Activated CD4-positive, CD25-positive, alpha-beta regulatory T cell treated with anti-CD3 and anti-CD28 coated beads, Interleukin-2, amount 50 U/mL, for 72 hours (primary cell): ENCODE data around the gene VSIG4.
"Not testable (repeated sequence)": the region's sequence is repeated elsewhere in the genome, so short reads cannot be mapped to it uniquely, and the experiment has no call there.

Experiments used
- DNase-seq: peaks from one replicate; pipeline ENCODE4 v3.0.0; 2021

Gene VSIG4, protein sequence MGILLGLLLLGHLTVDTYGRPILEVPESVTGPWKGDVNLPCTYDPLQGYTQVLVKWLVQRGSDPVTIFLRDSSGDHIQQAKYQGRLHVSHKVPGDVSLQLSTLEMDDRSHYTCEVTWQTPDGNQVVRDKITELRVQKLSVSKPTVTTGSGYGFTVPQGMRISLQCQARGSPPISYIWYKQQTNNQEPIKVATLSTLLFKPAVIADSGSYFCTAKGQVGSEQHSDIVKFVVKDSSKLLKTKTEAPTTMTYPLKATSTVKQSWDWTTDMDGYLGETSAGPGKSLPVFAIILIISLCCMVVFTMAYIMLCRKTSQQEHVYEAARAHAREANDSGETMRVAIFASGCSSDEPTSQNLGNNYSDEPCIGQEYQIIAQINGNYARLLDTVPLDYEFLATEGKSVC

DNA sequence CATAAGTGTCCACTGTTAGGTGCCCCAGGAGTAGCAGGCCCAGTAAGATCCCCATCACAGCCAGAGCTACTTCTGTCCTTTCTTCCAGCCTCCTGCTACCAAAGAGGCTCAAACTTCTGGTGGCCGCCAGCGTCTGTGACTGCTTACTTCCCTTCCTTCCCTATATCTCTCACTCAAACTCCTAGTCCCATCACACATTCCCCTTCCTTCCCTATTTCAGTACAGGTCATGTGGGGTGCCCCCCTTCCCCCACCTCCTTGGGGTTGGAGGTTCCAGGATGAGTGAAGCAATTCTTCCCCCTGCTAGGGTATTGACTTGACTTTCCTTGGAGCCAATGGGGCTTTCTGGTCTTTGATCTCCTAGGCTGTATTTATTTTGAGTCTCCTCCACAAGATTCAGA is at the start of gene VSIG4:
VSIG4 (minus strand) TSS at position 137 of the 400 bp plus-strand sequence; CDS start at position 55, 82 bp downstream.
- DNase-seq = no peak

DNA sequence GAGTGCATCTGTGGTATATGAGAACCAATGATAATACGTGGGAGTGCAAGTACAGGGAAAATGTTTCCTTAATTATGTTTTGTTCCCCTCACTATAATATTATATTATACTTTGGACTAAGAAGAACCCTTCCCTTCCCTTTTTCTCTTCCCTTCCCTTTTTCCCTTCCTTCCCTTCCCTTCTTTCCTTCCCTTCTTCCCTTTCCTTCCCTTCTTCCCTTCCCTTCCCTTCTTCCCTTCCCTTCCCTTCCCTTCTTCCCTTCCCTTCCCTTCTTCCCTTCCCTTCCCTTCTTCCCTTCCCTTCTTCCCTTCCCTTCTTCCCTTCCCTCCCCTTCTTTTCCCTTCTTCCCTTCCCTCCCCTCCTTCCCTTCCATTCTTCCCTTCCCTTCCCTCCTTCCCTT is 36.9 kb upstream of the VSIG4 start:
- no peak for DNase-seq

DNA sequence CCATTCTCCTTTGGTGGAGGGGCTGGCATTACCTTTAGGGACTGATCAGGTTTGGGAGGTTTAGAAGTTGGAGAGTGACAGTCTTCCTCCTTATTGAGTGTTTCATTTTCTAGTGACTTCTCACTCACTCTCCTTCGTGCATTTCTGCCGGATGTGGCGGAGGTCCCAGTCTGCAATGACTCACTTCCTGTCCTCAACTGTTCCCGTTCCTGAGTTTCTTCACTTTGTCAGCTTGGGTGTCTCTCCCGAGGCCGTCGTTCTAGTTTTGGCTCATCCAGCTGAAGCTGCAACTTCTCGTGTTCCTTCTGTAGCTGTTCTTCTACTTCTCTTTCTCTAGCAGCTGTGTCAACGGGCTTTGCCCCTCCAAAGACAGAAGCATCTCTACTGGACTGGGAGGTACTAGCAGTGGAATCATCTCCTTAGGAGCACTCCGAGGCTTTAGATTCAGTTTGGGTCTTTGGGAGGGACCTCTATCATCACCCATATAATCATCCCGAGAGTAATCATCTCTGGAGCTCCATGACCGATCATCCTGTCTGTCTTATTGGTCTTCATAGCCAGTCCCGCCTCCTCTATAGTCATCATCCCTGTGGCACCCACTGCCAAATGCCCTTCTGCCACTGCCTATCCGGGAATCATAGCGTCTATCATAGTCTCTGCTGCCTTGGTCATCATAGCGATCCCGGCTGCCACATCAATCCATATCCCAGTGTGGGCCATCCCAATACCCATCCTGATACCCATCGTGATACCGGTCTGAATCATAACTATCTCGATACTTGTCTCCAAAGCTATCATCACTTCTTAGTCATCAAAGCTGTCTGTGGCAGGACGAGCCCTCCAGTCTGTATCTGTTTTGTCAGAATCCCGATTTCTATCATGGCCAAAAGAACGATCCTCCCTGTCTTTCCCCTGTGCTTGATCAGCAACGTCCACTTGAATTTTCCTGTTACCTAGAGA is 35.3 kb upstream of the VSIG4 start:
- no peak for DNase-seq

DNA sequence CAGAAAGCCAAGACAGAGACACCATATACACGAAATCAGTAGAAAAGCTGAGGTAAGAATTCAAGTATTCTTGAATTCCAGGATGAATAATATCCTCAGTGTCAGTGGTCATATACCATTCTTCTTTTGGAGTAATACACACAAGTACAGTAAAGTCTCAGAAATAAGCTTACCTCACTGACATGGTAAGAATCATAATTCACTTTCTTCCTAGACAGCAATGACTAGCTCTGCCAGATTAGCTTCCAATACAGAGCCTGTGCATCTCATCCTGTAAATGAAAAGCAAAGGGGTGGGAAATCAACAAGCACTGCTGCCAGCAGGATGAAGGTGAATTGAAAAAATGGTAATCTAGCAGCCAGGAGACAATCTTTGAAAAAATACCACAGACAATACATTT is 31.2 kb upstream of the VSIG4 start:
- DNase-seq = no peak

DNA sequence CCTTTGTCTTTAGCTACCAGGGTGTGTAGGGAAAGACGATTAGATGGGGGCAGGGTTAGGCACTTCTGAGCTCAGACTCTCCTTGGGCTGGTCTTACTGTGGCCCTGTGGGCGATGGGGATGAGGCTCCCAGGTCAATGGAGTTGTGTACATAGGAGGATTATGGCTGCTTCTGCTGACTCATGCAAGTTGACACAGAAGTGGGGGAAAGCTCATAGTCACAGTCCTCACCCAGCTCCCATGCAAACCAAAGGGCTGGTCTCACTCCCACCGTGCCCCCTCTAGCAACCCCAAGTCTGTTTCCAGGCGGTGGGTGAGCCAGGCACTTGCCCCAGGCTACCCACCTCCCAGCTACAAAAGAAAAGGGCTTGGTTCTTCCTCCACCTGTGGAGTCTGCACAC is 24.4 kb upstream of the VSIG4 start:
- DNase-seq = no peak

DNA sequence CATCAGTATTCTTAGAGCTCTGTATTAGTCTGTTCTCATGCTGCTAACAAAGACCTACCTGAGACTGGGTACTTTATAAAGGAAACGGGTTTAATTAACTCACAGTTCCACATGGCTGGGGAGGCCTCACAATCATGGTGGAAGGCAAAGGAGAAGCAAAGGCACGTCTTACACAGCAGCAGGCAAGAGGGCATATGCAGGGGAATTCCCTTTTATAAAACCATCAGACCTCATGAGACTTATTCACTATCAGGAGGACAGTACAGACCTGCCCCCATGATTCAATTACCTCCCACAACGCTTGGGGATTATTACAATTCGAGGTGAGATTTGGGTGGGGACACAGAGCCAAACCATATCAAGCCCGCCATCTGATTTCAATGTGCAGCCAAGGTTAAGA is 17.1 kb upstream of the VSIG4 start:
- DNase-seq = not testable (repeated sequence)

DNA sequence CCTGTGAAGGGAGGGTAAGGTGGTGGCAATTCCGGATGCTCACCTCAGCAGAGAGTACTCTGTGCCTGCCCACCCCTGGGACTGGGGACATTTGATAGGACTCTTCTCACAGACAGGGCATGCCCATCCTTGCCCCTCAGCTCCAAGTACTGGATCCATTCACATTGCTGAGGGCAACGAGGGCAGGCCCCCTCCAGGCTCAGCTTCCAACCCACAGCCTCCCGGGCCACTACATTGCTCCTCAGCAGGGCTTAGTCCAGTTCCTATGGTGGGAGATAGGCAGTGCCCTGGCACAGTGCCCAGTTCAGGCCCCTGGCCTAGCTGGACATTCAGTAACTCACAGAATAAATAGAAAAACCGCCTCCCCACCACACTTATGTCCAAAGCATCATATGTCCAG is 15.1 kb upstream of the VSIG4 start:
- DNase-seq = no peak

DNA sequence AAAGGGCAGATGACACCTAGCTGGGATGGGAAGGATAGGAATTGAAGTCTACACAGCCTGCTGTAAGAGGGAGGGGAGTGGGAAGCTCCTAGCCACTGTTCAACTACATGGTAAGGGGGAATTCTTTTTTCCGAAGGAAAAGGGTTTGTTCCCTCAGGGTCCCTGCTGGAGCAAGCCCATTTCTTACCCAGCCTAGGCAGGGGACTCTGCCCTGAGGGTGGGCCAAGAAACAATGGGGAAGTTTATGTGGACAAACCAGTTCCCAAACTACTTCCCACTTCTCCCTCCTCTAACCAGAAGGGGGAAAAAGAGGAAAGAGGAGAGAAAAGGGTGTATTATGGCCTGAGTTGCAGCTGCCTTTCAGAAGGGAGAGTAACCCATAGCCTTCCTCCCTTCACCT is 13.5 kb upstream of the VSIG4 start:
- no peak for DNase-seq

DNA sequence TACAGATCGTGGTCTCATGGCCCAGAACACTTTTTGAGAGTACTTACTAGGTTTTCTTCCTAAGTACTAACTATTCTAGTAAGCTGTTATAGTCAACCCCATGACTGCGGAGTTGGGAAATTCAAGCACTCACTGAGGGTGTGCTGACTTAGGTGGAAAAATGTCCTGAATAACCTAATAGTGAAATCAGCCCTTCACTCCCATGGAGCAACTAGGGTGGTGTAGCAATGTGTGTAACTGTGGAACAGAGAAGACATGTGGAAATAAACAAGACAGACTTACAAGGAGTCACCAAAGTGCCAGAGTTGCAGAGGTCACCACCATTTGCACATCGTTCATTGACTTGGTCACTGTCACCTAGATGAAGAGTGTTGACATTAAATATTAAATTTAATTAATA is 12.1 kb upstream of the VSIG4 start:
- DNase-seq = no peak

DNA sequence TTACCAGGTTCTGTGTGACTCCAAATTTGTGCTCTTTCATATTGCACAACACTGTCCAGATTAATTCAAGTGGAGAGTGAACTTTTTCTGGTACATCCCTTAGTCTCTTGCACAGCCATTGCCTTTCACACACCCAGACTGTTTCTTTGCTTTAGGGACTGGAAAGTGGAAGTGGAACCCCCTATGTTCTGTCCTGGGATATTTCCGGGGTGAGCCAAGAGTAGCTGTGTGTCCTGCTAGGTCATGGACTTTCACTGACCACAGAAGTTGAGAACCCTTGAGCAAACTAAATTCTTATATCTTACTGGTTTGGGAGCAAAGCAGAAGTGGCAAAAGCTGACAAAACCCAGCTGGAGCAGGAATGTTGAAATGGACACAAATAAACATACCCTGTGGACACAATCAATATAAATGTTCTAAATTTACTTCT is 10.3 kb upstream of the VSIG4 start:
- no peak for DNase-seq

DNA sequence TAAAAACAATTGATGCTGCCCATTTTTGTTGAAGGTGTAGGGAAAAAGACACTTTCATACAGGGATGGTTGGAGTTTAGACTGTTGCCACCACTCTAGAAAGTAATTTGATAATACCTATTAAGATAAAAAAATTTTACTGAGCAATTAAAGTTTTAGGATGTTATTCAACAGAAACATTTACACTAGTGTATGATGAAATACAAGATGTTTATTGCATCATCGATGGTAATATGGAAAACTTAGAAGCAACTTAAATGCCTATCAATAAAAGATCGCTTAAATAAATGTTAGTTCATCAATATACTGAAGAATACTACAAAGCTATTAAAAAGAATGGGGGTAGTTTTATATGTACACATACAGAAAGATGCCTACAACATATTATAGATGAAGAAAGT is 9.2 kb upstream of the VSIG4 start:
- no peak for DNase-seq

DNA sequence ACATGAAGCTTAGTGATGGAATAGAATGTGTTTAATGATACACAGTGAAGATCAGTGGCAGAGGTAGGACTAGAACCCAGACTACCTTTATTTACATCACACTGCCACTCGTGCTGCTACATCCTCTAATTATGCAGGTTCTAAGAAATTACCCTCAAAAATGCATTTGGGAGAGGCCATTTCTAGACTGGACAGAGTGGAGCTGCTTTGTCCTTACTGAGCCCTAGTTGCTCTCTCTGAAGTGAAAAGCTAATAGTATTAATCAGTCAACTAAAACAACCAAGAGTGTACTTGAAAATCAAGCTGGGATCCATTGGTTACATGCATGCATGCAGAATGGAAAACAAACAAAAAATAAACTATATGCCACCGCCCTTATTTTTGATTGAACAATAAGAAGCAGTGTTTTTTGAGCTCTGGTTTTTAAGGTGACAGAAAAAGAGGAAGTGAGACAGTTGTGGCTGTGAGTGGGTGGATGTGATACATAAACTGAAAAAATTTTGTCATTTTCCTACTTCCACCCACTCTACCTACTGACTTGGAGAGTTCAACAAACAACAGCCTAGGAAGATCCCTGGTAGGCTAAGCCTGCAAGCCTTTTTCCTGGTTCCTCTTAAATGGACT is 6.8 kb upstream of the VSIG4 start:
- no peak for DNase-seq

DNA sequence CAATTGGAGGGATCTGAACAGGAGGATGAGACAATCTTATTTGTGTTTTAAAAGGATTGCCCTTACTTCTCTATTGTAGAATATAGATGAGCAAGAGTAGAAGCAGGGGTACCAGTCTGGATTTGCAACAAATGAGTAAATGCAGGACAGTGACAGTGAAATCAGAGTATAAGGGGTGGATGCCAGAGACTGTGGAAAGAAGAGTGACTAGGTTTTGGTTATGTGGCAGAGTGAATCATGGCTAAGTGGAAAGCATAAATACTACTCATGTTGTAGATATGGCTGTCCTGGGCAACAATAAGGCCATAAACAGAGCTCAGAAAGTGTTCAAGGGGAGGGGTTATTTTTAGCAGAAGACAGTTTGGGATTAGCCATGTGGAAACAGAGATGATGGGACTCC is 6.0 kb upstream of the VSIG4 start:
- no peak for DNase-seq

DNA sequence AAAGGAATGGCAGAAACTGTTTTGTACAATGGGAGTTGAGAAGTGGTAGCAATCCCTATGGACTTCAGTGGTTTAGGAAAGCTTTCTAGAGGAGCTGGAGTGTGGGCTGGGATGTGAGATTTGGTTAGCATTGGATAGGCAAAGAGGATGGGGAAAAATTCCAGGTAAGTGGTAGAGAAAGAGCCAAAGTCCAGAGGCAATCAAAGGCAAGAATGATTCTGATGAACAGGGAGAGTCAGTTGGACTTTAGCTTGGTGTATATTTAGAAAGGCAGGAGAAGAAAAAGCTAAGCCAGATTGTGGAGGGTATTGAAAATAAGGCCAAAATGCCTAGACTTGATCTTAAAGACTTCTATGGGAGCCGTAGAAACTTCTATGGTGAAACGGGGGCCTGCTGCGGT is 3.7 kb upstream of the VSIG4 start:
- no peak for DNase-seq

DNA sequence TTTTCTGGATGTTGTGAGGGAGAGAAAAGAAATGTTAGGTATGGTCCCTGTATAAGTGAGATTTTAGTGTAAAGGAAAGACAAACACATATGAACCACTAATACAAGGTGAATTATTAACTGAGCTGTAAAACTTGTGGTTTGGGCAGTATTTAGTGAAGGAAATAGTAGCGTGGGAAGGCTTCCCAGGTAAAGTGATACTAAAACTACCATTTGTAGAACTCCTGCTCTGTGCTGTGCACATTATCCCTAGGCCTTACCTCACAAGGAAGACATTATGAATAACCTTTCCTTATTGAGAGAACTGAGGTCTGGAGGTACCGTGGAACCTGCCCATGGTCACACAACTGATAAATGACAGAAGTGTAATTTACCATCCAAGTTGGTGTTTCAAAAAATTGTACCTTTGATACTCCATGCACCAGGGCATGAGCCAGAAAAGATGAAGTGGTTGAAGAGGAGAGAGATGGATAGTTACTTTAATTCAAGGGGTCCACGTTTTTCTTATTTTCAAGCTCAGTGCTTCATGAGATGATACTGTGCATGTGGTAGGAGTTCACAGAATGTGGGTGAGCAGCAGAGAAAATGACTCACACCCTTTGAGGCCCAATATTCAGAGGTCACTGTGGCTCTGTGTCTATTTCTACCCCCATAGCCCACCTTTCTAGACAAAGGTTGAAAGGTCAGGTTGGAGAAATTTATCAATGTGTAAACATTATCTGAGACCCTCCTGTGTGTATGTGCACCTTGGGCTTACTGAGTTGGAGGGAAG is 2.6 kb upstream of the VSIG4 start:
- no peak for DNase-seq

DNA sequence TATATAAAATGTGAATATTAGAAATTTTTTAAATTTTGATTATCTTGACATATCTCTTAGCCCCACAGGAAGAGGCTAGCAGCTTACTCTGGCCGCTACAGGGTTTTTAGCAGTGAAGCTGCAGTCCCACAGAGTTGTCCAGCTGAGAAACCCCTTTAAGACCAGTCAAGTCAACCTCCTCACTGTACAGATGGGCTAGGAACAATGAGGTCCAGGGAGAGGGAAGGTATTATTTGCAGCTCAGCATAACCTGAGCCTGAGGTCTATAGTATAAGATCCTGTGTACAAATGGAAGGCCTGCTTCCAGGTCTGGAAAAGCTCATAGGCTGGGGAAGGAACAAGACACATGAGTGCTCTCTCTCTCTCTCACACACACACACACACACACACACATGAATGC is 1.8 kb downstream of the VSIG4 start:
- no peak for DNase-seq

DNA sequence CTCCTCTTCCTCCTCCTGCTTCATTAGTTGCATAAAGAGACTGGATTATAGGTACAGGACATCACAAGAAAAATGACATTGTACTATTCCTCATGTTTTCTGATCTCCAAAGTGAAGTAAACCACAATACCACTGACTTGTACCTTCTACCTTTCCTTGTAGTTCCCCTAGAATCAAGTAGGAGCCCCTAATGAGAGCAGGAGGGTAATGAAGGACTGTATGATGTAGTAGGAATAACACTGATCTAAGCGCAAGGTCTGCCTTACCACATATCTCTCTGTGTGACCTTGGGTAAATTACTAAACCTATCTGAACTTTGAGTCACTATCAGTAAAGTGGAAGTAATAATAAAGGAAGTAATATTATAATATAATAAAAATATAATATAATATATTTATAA is 3.6 kb downstream of the VSIG4 start:
- no peak for DNase-seq

DNA sequence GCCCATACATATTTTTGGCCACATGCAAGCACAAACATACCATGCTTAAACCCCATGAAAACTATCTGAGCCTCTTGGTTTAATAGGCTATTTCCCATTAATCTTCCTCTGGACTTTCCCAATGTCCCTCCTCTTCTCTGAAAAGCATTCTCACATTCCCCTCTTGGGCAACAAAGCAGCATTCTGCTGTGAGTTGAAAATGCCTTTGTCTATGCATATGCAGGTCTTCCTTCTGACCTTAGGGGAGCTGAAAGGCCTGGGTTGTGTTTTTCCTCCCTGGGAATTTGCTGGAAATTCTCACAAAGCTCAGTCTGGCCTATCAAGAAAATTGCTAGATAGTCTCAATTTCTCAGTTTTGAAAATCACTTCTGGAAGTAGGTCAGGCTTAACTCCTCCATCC is 4.2 kb downstream of the VSIG4 start:
- no peak for DNase-seq

DNA sequence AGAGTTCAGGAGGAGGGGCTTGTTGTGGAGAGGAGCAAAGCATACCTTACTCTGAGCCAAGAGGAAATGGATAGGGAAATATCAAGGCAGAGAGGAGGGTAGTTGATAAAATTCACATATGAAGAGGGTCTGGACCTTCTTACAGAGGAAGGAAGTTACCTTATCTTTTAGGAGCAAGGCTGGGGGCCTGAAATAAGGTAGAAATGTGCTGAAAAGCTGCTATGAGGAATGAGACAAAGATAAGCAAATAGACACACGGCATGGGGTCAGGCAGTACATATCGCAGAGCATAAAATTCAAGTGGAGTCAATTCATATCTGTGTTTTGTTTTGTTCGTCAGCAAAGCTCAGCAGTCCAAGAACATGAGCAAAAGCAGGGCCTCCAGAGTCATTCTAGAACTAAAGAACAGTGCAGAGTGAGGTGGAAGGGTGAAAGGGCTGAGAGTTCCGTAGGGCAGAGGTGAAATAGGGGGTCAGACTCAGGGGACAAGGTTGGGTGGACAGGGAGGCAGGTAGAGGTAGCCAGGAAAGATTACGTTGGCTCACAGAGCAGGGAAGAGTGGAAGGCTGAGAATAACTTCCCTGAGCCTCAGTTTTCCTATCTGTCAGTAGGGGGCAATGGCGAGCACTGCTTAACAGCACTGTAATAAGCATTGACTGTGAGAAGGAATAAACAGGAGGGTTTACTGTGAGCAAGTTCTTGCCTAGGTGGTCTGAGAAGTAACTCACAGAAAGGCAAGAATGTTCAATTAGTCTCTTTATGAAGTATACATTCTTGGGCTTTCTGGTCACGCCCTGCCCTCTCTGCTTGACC is 9.2 kb downstream of the VSIG4 start:
- DNase-seq = no peak

DNA sequence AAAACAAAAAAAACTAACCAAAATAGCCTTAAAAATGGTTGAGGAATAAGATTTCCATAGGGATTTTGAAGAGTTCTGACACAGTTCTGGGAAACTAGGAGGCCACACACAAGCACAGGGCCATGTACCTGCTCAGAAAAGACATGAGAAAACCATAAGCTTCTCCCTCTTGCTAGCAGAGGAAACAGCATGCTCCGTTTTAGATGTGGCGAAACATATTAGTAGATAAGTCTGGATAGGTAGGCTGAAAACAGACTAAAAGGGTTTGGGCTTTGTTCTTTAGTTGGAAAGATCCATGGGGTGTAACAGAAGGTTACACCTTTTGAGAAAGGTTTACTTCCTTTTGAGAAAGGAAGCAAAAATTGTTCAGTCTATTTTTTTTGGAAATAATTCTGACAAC is 10.9 kb downstream of the VSIG4 start:
- no peak for DNase-seq

DNA sequence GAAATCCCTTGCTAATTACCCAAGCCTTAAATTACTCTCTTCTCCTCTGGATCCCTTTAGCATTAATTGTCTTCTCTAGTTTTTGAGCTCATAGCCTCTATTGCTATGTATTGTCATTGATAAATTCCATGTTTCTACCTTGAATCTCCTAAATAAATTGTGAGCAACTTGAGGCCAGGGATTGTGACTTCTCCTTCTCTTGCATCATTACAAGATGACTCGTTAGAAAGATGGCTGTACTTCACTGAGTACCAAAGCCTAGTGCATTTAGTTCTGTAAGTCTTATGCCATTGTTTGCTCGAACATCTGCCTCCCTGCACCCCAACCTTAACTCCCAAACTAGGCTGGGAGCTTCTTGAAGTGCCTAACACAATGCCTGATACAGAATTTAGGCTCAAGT is 15.3 kb downstream of the VSIG4 start:
- DNase-seq = no peak

DNA sequence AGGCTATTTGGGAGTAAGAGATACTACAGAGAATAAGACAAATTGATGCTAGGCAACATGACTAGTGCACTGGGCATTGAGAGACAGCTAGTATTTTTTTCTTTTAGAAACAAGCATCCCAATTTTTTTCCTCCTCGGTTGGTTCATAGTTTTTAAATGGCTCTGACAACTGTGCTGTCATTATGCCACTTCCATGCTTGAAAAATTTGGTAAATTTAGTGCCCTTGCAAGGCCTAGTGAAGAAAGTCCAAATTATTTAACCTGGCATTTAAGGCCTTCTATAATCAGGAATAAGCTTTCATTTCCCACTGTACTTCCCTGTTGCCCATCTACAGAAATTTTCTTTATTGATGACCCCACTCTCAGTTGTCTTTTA is 15.8 kb downstream of the VSIG4 start:
- DNase-seq = no peak
